NCI-H2081 (cell line): Measurements from ENCODE around the gene PI4K2B.
"Not testable (repeated sequence)": the region's sequence is repeated elsewhere in the genome, so short reads cannot be mapped to it uniquely, and the experiment has no call there.

Source experiments
- DNase-seq, 2 experiments: peaks; one replicate each; lab custom pipeline; 2025; lab: John Stamatoyannopoulos, UW

Gene PI4K2B

GRCh38 chr4:25242195-25242594 is 8.4 kb downstream of the PI4K2B start:
- not testable (repeated sequence) for DNase-seq

DNA sequence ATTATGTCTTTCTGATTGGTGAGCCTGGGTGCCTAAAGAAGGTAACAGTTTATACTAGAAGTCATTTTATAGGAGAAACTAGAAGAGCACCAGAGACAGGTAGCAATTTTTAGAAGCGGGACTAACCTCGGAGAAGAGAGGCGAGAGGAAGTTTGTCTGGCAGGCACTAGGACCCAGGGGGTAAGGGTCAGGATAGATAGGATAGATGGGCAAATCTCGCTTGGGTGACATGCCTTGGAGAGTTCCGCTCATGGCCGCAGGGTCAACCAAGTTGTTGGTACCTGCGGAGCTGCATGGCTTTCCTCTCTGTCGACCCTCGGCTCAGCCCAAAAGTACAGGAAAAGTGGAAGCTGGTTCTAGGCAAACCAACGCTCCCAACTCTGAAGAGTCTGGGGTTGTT is 11.3 kb downstream of the PI4K2B start:
- no peak for DNase-seq

GRCh38 chr4:25246680-25247611 is 13.1 kb downstream of the PI4K2B start:
- no peak for DNase-seq

GRCh38 chr4:25248875-25249274 is 15.0 kb downstream of the PI4K2B start:
- not testable (repeated sequence) for DNase-seq

GRCh38 chr4:25249494-25249893 is 15.7 kb downstream of the PI4K2B start:
- DNase-seq, result not testable (repeated sequence)

DNA sequence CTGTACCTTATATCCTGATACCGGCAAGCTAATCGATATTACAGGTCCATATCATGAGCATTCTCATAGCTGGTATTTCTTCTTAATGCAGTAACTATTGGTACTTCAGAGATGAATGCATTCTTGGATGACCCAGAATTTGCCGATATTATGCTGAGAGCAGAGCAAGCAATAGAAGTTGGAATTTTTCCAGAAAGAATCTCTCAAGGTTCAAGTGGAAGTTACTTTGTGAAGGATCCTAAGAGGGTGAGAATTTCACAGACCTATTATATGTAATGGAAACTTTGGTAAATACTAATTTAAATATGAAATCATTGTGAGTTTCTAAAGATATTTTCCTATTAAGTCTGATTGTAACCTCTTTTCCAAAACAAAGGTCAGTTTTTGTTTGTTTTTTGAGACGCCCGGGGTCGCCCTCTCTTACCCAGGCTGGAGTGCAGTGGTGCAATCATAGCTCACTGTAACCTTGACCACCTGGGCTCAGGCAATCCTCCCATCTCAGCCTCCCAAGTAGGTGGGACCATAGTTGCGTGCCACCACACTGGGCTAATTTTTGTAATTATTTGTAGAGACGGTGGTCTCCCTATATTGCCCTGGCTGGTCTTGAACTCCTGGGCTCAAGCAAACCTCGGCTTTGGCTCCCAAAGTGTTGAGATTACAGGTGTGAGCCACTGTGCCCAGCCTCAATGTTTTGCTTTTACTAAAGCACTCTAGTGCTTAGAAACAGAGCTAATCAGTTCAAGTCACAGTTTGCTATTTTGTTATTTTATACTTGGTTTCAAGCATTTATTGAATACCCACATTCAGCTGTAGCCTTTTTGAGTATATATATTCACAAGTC is 18.6 kb downstream of the PI4K2B start:
- DNase-seq, result no peak

DNA sequence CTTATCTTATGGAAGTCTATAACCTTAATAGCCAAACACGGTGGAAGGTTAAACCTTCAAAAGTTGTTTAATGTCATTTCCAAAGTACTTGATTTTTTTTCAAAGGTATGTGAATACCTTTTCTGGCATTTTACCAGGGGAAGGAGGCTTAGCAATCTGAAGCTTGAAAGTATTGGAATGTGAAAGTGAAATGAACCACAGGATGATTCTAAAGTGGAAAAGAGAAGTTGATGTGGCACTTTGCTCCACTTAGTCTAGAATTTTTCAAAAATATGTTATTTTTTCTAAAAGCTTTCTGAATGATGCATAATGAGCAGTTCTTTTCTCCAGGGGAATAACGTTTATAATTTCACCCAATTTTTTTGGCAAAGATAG is 19.2 kb downstream of the PI4K2B start:
- DNase-seq, result no peak

DNA sequence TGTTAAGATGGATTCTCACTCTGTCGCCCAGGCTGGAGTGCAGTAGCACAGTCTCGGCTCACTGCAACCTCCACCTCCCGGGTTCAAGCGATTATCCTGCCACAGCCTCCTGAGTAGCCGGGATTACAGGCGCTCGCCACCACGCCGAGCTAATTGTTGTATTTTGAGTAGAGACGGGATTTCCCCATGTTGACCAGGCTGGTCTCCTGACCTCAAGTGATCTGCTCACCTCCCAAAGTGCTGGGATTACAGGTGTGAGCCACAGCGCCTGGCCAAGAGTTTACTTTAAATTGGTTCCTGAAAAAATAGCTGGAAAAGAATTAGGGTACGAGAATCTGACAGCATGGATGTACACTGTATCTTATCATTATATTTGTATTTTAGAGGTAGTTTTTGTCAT is 20.0 kb downstream of the PI4K2B start:
- not testable (repeated sequence) for DNase-seq

DNA sequence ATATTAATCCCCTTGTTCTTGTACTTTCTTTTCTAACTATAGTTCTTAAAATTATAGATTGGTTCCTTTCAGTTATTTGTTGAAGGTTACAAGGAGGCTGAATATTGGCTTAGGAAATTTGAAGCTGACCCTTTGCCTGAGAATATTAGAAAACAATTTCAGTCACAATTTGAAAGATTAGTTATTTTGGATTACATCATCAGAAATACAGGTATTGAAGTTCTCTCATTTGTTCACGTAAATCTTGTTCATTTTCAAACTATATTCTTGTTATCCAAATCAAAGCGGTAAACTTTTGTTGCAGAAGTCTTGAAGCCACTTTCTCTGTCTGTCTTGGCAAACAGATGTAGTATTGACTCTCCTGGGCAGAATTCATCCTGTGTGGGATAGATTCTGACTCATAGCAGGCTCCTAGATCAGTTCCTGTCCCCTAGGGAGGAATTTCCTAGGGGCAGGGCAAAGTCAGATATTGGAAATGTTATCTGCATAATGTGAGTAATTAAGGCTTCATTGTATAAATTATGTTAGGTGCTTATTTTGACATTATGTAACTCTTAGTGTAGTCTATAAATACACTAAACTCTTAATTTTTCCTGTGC is 25.2 kb downstream of the PI4K2B start:
- no peak for DNase-seq

GRCh38 chr4:25271866-25272265 is 38.0 kb downstream of the PI4K2B start:
- DNase-seq, result no peak

GRCh38 chr4:25280210-25280609 is 46.4 kb downstream of the PI4K2B start:
- no peak for DNase-seq

DNA sequence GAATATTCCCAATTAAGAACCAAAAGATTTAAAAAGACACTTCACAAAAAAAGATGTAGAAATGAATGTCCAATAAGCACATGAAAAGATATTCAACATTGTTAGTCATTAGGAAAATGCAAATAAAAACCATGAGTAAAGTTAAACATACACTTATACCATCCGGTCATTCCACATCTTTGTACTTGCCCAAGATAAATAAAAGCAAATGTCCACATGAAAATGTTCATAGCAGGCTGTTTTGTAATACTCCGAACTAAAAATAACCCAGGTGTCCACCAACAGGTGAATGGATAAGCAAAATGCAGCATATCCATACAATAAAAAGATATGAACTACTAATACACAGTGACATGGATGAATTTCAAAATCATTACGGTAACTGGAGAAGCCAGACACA is 50.1 kb downstream of the PI4K2B start:
- DNase-seq, result no peak

GRCh38 chr4:25284466-25284865 is 50.6 kb downstream of the PI4K2B start:
- no peak for DNase-seq

DNA sequence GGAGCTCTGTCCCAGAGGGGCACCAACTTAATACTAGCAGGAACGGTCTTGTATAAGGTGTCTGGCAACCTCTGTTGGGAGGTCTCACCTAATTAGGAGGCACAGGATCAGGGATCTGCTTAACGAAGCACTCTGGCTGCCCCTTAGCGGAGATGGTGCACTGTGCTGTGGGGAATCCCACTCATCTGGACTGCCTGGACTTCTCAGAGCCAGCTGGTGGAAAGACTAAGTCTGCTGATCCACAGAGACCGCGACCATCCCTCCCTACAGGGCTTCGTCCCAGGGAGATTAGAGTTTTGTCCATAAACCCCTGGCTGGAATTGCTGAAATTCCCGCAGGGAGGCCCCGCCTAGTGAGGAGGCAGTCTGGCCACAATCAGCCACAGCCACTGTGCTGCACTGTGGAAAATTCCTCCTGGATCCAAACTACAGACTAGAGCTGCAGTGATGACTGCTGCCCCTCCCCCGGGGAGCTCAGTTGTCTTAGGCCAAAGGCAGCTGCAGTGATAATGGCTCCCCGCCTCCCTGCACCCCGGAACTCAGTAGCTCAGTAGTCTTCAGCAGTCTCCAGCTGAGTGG is 56.7 kb downstream of the PI4K2B start:
- no peak for DNase-seq

DNA sequence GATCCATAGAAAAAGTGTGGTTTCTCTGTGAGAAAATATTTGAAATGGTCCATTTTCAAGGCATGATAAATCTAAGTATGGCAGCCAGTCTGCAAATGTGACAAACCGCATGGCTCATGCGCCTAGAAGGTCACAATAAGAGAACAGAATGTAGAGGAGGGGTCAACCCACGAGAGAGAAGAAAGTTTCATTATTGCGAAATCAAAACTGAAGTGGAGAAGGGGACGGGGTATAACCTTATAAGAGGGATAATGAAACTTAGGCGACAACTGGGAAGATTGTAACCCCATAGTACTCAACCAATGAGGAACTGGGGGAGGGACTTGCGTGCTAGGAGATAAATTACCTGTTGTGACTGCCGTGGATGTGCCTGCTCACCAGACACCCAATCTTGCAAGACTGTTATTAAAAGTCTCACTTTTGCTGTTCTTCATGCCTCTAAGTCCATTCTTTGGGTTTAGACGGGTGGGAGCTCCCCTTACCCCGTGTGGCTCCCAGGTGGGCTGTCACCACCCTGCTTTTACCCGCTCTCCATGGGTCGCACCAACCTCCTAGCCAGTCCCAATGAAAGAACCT is 57.4 kb downstream of the PI4K2B start:
- DNase-seq, result no peak

DNA sequence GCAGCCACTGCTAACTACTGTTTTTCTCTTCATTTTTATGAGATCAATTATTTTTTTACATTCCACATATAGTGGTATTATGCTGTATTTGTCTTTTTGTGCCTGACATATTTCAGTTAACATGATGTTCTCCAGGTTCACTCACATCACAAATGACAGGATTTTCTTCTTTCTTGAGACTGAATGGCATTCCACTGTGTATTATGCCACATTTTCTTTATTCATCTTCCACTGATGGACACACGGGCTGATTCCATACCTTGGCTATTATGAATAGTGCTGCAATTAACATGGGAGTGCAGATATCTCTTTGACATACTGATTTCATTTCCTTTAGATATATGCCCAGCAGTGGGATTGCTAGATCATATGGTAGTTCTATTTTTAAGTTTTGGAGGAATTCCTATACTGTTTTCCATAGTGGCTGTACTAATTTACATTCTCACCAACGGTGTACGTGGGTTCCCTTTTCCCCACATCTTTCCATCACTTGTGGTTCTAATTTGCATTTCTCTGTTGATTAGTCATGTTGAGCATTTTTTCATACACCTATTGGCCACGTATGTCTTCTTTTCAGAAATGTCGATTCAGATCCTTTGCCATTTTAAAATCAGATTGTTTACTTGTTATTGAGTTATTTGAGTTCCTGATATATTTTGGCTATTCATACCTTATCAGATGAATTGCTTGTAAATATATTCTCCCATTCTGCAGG is 63.9 kb downstream of the PI4K2B start:
- no peak for DNase-seq

GRCh38 chr4:25299476-25300203 is 65.8 kb downstream of the PI4K2B start:
- DNase-seq, result no peak

- no peak for DNase-seq
These were observed 67.6 kb downstream of the PI4K2B start for GRCh38 chr4:25301471-25301870.

GRCh38 chr4:25302626-25303025 is 68.8 kb downstream of the PI4K2B start:
- no peak for DNase-seq

- DNase-seq, result no peak
These were observed 69.7 kb downstream of the PI4K2B start for GRCh38 chr4:25303578-25303977.
